Liver (tissue), 9 donors: Measurements from ENCODE around the gene PPP2R5A. TPM values are rescaled to one million over a fixed set of nuclear protein-coding genes. Genes with fewer than 3 reads are reported as not detected.

ENCODE experiments used
- DNase-seq: peaks from one replicate; pipeline ENCODE4 v3.0.0-alpha.2; 2017; ENCODE audit warnings: low spot score
- H3K27ac ChIP-seq, 2 donors: one replicate each; pipeline ENCODE4 v1.7.0; 2013; ENCODE audit warnings: inconsistent platforms in 2 of 2, low read length in 2 of 2, control low read depth in 1 of 2, low read depth in 1 of 2, mild to moderate bottlenecking in 1 of 2
- H3K27me3 ChIP-seq, 4 donors: one replicate each; pipeline versions ENCODE4 v1.6.1 to v1.7.0; 2013; ENCODE audit warnings: low read length in 3 of 4, inconsistent platforms in 1 of 4, mild to moderate bottlenecking in 1 of 4, moderate library complexity in 1 of 4; ENCODE audit not compliant: control insufficient read depth in 4 of 4, insufficient read depth in 4 of 4
- H3K36me3 ChIP-seq, 4 donors: one replicate each; pipeline versions ENCODE4 v1.6.1 to v1.7.0; 2013; ENCODE audit warnings: low read length in 3 of 4, mild to moderate bottlenecking in 3 of 4, low read depth in 1 of 4, moderate library complexity in 1 of 4; ENCODE audit not compliant: control insufficient read depth in 4 of 4, insufficient read depth in 3 of 4
- H3K4me1 ChIP-seq, 4 donors: one replicate each; pipeline versions ENCODE4 v1.6.1 to v1.7.0; 2013; ENCODE audit warnings: low read length in 3 of 4, mild to moderate bottlenecking in 3 of 4, moderate library complexity in 1 of 4; ENCODE audit not compliant: control insufficient read depth in 4 of 4, insufficient read depth in 4 of 4
- H3K4me3 ChIP-seq, 3 donors: one replicate each; pipeline versions ENCODE4 v1.6.1 to v1.7.0; 2013; ENCODE audit warnings: low read length in 3 of 3, control low read depth in 1 of 3, low read depth in 1 of 3, mild to moderate bottlenecking in 1 of 3
- H3K9ac ChIP-seq, 2 donors: one replicate each; pipeline ENCODE4 v1.7.0; 2013; ENCODE audit warnings: low read length in 2 of 2, mild to moderate bottlenecking in 2 of 2, moderate library complexity in 2 of 2, control low read depth in 1 of 2, low read depth in 1 of 2
- H3K9me3 ChIP-seq, 4 donors: one replicate each; pipeline versions ENCODE4 v1.6.1 to v1.7.0; 2013; ENCODE audit warnings: low read length in 3 of 4; ENCODE audit not compliant: control insufficient read depth in 4 of 4
- CTCF ChIP-seq: fragments of 150-350 bp; IDR thresholded peaks from 2 replicates; pipeline ENCODE4 v1.5.1; 2017; ENCODE audit warnings: improper control_type of control experiment, low read depth, low read length; ENCODE audit not compliant: missing input control
- EGR1 ChIP-seq, 2 donors: IDR thresholded peaks; 2 replicates each; pipeline ENCODE4 v1.6.1; 2016 to 2018; ENCODE audit warnings: antibody characterized with exemption in 2 of 2, low read depth in 2 of 2
- FOXA1 ChIP-seq: IDR thresholded peaks from 2 replicates; pipeline ENCODE4 v1.6.1; 2016; ENCODE audit warnings: antibody characterized with exemption
- FOXA2 ChIP-seq: IDR thresholded peaks from 2 replicates; pipeline ENCODE4 v1.6.1; 2016; ENCODE audit warnings: antibody characterized with exemption
- GABPA ChIP-seq, 2 donors: IDR thresholded peaks in 1 of 2; conservative IDR thresholded peaks in 1 of 2; 2 replicates each; pipeline ENCODE4 v1.6.1; 2016; ENCODE audit warnings: antibody characterized with exemption in 2 of 2, mild to moderate bottlenecking in 1 of 2, moderate library complexity in 1 of 2
- HNF4A ChIP-seq, 2 donors: conservative IDR thresholded peaks; 2 replicates each; pipeline ENCODE4 v1.6.1; 2016; ENCODE audit warnings: antibody characterized with exemption in 2 of 2, mild to moderate bottlenecking in 2 of 2
- HNF4G ChIP-seq: IDR thresholded peaks from 2 replicates; pipeline ENCODE4 v1.6.1; 2016; ENCODE audit warnings: antibody characterized with exemption
- JUND ChIP-seq, 2 donors: IDR thresholded peaks; 2 replicates each; pipeline ENCODE4 v1.6.1; 2016; ENCODE audit warnings: antibody characterized with exemption in 2 of 2
- MAX ChIP-seq: IDR thresholded peaks from 2 replicates; pipeline ENCODE4 v1.6.1; 2016; ENCODE audit warnings: antibody characterized with exemption
- NR2F2 ChIP-seq: IDR thresholded peaks from 2 replicates; pipeline ENCODE4 v1.6.1; 2016; ENCODE audit warnings: antibody characterized with exemption
- RAD21 ChIP-seq, 2 donors: IDR thresholded peaks; 2 replicates each; pipeline ENCODE4 v1.6.1; 2016; ENCODE audit warnings: antibody characterized with exemption in 2 of 2, mild to moderate bottlenecking in 2 of 2
- REST ChIP-seq: IDR thresholded peaks from 2 replicates; pipeline ENCODE4 v1.6.1; 2016; ENCODE audit warnings: antibody characterized with exemption, mild to moderate bottlenecking
- RXRA ChIP-seq, 2 donors: IDR thresholded peaks; 2 replicates each; pipeline ENCODE4 v1.6.1; 2017 to 2018; ENCODE audit warnings: antibody characterized with exemption in 2 of 2, mild to moderate bottlenecking in 1 of 2
- SP1 ChIP-seq: IDR thresholded peaks from 2 replicates; pipeline ENCODE4 v1.6.1; 2018; ENCODE audit warnings: antibody characterized with exemption, mild to moderate bottlenecking
- TAF1 ChIP-seq: conservative IDR thresholded peaks from 2 replicates; pipeline ENCODE4 v1.6.1; 2016; ENCODE audit warnings: antibody characterized with exemption, mild to moderate bottlenecking
- YY1 ChIP-seq: IDR thresholded peaks from 2 replicates; pipeline ENCODE4 v1.6.1; 2016; ENCODE audit warnings: antibody characterized with exemption, mild to moderate bottlenecking
- ZBTB33 ChIP-seq: IDR thresholded peaks from 2 replicates; pipeline ENCODE4 v1.6.1; 2016; ENCODE audit warnings: antibody characterized with exemption
- WGBS: extraction: QIAGEN DNeasy Blood & Tissue Kit; methylation state at CpG from one replicate; pipeline ENCODE4 v1.1.7; 2013; 5-methylcytosine and 5-hydroxymethylcytosine counted together
- polyA plus RNA-seq, 2 donors: library from polyadenylated mRNA; stranded (reverse) in 1 of 2; unstranded in 1 of 2; fragments of 200-250 nt in 1 of 2; fragments of >200 nt in 1 of 2; fragmentation: Nextera tagmentation in 1 of 2; extraction: Ambion mirVana in 1 of 2; gene quantifications; one replicate each; pipeline versions ENCODE4 v1.2.1 to v1.2.3, GENCODE V29; 2013 to 2015
- total RNA-seq, 2 donors: library from RNA; depleted of rRNA; stranded (reverse); fragments of >200 nt; gene quantifications; one replicate each; pipeline ENCODE4 v1.2.3, GENCODE V29; 2014
- TF ChIP-seq, protein P1 (sequence below): IDR thresholded peaks from 2 replicates; pipeline ENCODE4 v1.6.1; 2016; ENCODE audit warnings: antibody characterized with exemption
- donor health status: healthy.
- donor health status: healthy.
- donor health status: healthy.
- donor health status: healthy.
- donor health status: healthy.

The PPP2R5A gene
- total and polyA plus RNA-seq, 4 donors = 22.9 to 40.7 (median 28.5) TPM

- TF ChIP-seq EGR1 (IDR thresholded peaks at IDR 0.05; ENCODE audit: low read depth in 2 of 2) = no peak
- TF ChIP-seq, protein P1, sequence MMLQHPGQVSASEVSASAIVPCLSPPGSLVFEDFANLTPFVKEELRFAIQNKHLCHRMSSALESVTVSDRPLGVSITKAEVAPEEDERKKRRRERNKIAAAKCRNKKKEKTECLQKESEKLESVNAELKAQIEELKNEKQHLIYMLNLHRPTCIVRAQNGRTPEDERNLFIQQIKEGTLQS = no peak
- TF ChIP-seq NR2F2 = no peak
- no peak for TF ChIP-seq JUND (IDR thresholded peaks at IDR 0.05)
- no peak for TF ChIP-seq RXRA (IDR thresholded peaks at IDR 0.05)
- TF ChIP-seq GABPA (IDR thresholded peaks at IDR 0.05 in 1 of 2, conservative IDR thresholded peaks at IDR 0.05 in 1 of 2) = no peak
- no peak for TF ChIP-seq HNF4G
- TF ChIP-seq CTCF = no peak
- no peak for TF ChIP-seq REST
- TF ChIP-seq ZBTB33 = no peak
- TF ChIP-seq YY1 = no peak
- no peak for TF ChIP-seq FOXA2
- TF ChIP-seq HNF4A (conservative IDR thresholded peaks at IDR 0.05) = no peak
- no peak for TF ChIP-seq RAD21 (IDR thresholded peaks at IDR 0.05)
- no peak for TF ChIP-seq TAF1
- no peak overlapping the region for H3K4me3 ChIP-seq
- DNase-seq = no peak
- WGBS = 96% methylated on average over 10 of the region's 10 CpGs
- no peak overlapping the region for H3K9ac ChIP-seq
- no peak overlapping the region for H3K27ac ChIP-seq
- H3K4me1 ChIP-seq = no peaks in the 10 kb centered on the region
- H3K36me3 ChIP-seq = peaks cover 6 to 29% (median 24%) of the 10 kb centered on the region in 4 donors
- no peaks in the 10 kb centered on the region for H3K9me3 ChIP-seq
- H3K27me3 ChIP-seq = no peaks in the 10 kb centered on the region
Measured at GRCh38 chr1:212351588-212352362, 66.6 kb downstream of the PPP2R5A start.

- Histone ChIP-seq H3K27ac (no peak overlapping the region), H3K4me3 (no peak overlapping the region), H3K36me3 (peaks cover 6 to 27% (median 21%) of the 10 kb centered on the region in 4 donors), H3K27me3 (no peaks in the 10 kb centered on the region), H3K9me3 (no peaks in the 10 kb centered on the region), H3K9ac (no peak overlapping the region), H3K4me1 (no peaks in the 10 kb centered on the region)
- WGBS = 95% methylated on average over 2 of the region's 2 CpGs
- no peak for DNase-seq
- TF ChIP-seq SP1 (no peak), NR2F2 (no peak), JUND (IDR thresholded peaks at IDR 0.05) (no peak), MAX (no peak), TAF1 (no peak), ZBTB33 (no peak), FOXA1 (no peak), YY1 (no peak)
- TF ChIP-seq, protein P1 = no peak
Measured at GRCh38 chr1:212353181-212353580, 68.0 kb downstream of the PPP2R5A start.
